Measurements from ENCODE around the gene KRTAP10-6.

- TF ChIP-seq ZNF384 (IDR thresholded peaks at IDR 0.05), result no peak
- no peak for TF ChIP-seq ELF4 (IDR thresholded peaks at IDR 0.05)
- no peak for TF ChIP-seq LEF1 (IDR thresholded peaks at IDR 0.05; ENCODE audit: borderline replicate concordance)
- no peak for TF ChIP-seq BHLHE40 (IDR thresholded peaks at IDR 0.05; ENCODE audit: borderline replicate concordance)
- no peak for TF ChIP-seq CTBP1 (IDR thresholded peaks at IDR 0.05; ENCODE audit: borderline replicate concordance)
- TF ChIP-seq FOXA1 (IDR thresholded peaks at IDR 0.05), result no peak
- TF ChIP-seq SUZ12 (IDR thresholded peaks at IDR 0.05), result no peak
- TF ChIP-seq ARNT (IDR thresholded peaks at IDR 0.05), result no peak
Observed at GRCh38 chr21:44583800-44584147, 8.5 kb downstream of the KRTAP10-6 start.
